Renal cortex interstitium (tissue), 11 donors: ENCODE results near the gene GTPBP1. TPM values are rescaled to one million over a fixed set of nuclear protein-coding genes. Genes with fewer than 3 reads are reported as not detected.

Source experiments
- DNase-seq, 11 donors: peaks; one replicate each; pipeline ENCODE4 v3.0.0-alpha.2; 2013; ENCODE audit warnings: low read depth in 9 of 11, low spot score in 4 of 11; ENCODE audit errors: extremely low read depth in 1 of 11
- polyA plus RNA-seq, 3 donors: library from polyadenylated mRNA; unstranded; fragments of 120-200 nt; gene quantifications; one replicate each; pipeline ENCODE4 v1.2.1, GENCODE V29; 2013; ENCODE audit not compliant: insufficient read length in 3 of 3

GTPBP1 gene
- polyA plus RNA-seq, 3 donors, result 38.5 to 62.3 (median 51.1) TPM

- DNase-seq, result no peak
Measured at GRCh38 chr22:38734421-38735100, 28.8 kb downstream of the GTPBP1 start.

DNA sequence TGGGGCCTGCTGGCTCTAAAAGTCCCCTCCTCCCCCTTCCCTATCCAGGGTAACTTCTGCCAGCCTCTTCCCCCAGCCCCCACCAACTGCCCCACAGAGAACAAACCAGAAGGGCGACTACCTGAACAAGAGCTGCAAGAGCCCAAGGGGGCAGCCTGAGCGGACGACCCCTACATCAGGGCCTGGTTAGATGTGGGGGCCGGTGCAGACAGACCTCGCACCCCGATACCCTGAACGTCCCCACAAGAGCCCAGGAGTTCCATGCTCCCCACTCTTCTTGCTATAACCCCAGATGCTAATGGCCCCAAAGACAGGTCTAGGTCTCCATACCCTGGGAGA, 29.4 kb downstream of the GTPBP1 start:
- DNase-seq, result no peak

DNA sequence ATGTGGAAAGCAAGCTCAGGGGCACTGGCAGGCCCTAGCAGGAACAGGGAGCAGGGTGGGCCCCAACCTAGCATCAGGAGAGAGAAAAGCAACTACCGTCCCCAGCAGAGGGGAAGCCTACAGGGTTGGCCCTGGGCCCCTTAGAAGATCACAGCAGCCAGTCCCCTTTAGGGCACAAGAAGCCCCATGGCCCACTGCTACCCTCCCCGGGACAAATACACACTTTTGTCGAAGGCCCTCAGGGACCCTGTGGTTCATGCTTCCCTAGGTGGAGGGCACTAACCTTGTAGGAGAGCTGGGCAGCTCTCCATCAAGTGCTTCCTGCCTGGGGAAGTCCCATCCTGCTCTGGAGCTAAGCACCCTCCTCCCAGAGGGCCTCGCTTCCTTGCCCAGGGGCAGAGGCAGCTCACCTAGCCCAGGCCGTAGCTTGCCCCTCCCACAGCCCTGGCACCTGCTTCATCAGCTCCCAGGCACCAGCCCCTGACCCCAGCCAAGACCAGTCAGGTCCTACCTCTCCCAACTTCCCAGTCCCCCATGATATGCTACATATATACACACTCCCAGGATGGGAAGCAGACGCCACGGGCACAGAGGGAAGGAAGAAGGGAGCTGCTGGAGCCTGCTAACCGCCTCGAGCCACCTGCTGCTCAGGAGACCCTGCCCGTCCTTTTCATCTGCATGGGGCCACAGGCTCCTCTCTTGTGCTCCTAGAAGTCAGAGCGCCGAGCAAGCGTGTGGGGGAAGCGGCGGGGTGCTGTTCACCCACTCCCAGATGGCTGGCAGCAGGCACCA, 29.9 kb downstream of the GTPBP1 start:
- DNase-seq, result no peak

DNA sequence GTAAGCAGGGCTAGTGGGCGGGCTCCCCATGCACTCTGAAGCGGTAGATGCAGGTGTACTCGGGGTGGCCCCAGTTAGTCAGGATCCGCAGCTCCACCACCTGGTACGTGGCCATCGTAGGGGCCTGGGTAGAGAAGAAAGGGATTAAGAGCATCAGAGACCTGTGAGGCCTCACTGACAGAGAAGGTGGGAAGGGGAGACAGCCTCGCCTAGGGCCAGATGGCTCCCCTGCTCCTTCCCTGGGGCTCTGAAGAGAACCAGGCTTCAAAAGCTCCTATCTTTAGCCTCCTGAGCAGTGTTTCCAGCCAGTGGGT, 30.5 kb downstream of the GTPBP1 start:
- no peak for DNase-seq

GRCh38 chr22:38737302-38738060, 31.7 kb downstream of the GTPBP1 start:
- no peak for DNase-seq

GRCh38 chr22:38738475-38739070, 32.8 kb downstream of the GTPBP1 start:
- no peak for DNase-seq

- no peak for DNase-seq
Measured at GRCh38 chr22:38739300-38740055, 33.7 kb downstream of the GTPBP1 start.

- DNase-seq, result no peak
Measured at GRCh38 chr22:38740116-38740723, 34.5 kb downstream of the GTPBP1 start.

DNA sequence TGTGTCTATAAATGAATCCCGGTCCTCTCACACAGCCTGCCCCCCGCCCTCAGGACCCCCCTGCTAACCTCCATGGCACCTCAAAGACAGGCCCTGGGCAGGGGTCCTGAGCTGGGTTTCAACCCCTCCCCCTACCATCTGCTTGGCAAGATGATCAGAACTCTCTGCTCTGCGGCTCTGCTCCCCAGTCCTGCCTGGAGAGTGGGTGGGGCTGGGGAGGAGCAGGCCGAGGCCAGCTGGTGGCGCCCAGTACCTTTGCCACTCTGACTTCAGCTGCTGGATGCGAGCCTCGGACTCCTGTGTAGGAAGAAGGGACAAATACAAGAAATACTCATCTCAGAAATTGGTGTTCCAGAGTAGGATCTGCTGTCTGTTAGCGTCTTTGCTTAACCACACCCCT, 35.0 kb downstream of the GTPBP1 start:
- DNase-seq, result no peak

- no peak for DNase-seq
Measured at GRCh38 chr22:38741166-38741565, 35.4 kb downstream of the GTPBP1 start.

- DNase-seq, result no peak
Measured at GRCh38 chr22:38741576-38741975, 35.8 kb downstream of the GTPBP1 start.

GRCh38 chr22:38742176-38742942, 36.6 kb downstream of the GTPBP1 start:
- no peak for DNase-seq

DNA sequence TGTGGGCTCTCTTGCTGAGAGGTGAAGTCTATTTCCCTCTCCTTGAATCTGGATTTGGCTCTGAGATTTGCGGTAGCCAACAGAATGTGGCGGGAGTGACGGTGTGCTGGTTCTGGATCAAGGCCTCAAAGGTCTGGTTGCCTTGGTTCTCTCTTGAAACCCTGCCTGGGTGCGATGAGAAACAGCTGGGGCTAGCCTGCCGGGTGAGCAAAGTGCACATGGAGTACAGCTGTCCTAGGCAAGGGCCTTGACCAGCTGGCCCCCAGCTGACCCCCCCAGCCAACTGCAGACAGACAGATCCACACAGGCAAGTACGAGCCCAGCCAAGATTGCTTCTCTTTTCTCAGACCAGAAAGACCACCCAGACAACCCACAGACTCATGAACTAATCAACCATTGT, 39.2 kb downstream of the GTPBP1 start:
- DNase-seq, result no peak

DNA sequence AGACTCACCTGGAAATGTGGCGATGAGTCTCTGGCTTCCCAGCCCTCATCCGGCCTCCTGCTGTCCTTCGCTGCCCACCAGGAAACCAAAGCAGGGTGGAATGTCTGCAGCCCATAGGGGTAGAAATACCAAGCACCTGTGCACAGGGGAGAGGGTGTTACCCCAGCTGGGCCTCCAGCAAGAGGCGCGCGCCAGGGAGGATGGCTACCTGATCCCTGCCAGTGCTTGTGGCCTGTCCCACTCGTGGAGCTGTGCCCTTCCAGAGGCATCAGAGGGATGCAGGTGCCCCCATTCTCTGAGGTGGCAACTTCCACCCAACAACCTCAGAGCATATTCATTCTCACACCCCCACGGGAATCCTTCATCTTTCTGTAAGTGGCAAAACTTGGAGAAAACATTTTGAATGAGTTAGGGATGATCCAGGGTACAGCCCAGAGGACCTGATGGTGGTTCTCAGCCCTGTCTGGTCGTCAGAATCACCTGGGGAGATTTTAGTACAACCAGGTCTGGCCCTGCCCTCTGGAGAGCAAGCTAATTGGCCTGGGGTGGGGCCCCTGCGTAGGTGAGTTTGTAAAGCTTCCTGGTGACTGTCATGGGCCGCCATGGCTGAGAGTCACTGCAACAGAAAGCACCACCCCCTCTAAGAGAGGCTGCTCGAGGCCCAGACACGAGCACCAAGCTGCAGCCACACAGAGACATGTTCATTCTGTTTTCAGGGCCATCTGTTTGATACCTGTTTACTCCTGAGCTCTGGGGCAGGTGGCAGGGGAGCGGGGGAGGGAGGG, 40.1 kb downstream of the GTPBP1 start:
- no peak for DNase-seq

DNA sequence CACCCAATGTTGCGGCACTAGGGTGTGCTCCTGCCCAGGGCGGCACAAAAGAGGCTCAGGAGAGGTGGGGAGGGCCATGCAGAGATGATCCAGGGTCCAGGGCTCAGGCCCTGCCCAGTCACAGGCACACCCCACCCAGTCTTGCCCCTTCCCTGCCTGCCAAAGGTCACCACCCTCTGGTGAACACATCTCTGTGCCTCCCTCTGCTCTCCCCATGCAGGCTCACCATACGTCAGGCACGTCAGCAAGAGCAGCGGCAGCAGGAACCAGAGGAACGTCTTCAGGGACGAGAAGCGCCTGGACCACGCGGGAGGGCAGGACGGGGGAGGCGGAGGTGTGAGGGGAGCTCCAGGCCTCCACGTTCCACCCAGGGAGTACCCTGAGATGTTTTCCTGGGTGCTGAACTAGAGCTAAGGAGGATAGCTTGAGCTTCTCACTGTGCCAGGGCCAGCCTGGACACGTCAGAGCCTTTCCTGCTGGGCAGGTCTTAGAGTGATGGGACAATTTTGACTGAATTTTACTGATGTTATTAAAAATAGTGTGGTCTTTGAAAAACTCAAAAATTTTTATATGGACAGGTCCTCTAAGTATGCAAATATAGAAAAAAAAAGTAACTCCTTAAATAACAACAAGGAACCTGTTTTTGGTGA, 42.9 kb downstream of the GTPBP1 start:
- no peak for DNase-seq

- DNase-seq, result no peak
Measured at GRCh38 chr22:38750104-38750503, 44.4 kb downstream of the GTPBP1 start.

GRCh38 chr22:38750638-38751037, 44.9 kb downstream of the GTPBP1 start:
- DNase-seq, result no peak
